HG03521 (cell line): ENCODE results near the gene POP5.

Experiments used
- ATAC-seq: cut with Tn5 transposase; IDR thresholded peaks from one replicate; pipeline ENCODE4 v1.9.1; 2021; ENCODE audit warnings: mild to moderate bottlenecking, moderate library complexity; ENCODE audit not compliant: unreplicated experiment

POP5 gene

GRCh38 chr12:120590741-120591407, 9.7 kb upstream of the POP5 start:
- no peak for ATAC-seq

DNA sequence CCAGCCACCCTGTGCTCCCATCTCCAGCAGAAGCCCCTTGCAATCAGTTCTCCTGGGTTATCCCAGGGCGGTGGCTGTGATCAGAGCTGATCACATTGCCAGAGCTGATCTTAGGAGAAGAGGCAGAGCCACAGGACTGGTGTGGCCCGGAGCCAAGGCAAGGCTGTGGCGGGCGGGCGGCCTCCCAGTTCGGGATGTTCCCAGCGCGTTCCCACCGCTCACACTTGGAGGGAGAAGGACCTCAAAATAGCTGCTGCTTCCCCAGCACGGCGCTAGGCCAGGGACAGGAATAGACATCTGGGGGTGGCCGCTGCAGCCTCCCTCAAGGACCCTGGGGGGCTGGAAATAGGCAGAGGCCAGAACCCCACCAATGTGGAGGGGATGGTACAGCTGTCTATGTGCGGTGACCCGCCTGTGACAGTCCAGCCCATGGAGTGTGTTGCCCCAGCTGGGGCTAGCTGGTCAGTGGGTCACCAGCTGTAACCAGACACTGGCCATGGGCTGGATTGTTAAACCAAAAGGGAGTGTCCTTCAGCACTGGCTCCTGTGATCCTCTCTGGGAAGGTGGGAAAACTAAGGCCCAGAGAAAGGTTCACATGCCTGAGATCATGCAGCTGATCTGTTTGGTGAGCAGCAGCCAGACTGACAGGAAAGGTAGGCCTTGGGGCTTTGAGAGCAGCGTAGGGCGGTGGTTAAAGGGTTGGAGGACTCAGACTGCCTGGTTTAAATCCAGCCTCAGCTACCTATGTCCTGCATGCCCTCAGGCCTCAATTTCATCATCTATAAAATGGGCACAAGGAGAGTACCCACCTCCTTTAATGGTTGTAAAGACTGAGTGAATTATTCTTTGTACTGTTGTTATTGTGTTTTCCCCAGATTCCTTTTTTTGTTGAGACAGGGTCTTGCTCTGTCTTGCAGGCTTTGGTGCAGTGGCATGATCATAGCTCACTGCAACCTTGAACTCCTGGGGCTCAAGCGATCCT, 8.0 kb upstream of the POP5 start:
- no peak for ATAC-seq

DNA sequence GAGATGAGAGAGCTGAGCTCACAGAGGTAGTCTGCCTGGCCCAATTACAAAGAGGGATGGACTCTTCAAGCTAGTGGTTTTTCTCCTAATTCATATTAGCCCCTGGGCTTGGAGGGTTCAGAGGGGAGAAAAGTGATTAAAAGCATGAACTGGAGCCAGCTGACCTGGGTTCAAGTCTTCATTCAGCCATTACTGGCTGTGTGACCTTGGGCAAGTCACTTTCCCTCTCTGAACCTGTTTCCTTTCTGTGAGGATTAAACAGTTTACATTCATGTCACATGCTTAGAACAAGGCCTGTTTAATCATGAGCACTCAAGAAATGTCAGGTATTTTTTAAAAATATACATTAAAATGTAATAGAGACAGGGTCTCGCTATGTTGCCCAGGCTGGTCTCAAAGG, 7.2 kb upstream of the POP5 start:
- no peak for ATAC-seq

GRCh38 chr12:120586860-120587259, 5.7 kb upstream of the POP5 start:
- no peak for ATAC-seq

DNA sequence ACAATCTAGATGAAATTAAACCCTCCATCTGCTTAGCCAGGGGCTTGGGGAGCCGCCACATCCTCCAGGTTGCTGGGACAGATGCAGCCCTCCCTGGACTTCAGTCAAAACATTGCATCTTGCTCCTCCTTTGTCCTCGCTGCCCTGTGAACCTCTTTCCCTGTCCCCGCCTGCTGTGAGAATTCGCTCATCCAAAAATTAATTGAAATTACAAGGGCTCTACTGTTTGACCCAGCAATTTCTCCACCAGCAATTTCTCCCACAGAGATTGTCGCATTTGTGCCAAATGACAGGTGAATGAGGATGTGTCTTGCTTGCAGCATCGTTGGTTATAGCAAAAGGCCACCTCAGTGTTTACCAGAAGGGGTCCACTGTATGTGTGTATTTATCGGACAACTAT, 5.0 kb upstream of the POP5 start:
- ATAC-seq, result no peak

- no peak for ATAC-seq
These were observed 3.3 kb upstream of the POP5 start for GRCh38 chr12:120584343-120585149.

DNA sequence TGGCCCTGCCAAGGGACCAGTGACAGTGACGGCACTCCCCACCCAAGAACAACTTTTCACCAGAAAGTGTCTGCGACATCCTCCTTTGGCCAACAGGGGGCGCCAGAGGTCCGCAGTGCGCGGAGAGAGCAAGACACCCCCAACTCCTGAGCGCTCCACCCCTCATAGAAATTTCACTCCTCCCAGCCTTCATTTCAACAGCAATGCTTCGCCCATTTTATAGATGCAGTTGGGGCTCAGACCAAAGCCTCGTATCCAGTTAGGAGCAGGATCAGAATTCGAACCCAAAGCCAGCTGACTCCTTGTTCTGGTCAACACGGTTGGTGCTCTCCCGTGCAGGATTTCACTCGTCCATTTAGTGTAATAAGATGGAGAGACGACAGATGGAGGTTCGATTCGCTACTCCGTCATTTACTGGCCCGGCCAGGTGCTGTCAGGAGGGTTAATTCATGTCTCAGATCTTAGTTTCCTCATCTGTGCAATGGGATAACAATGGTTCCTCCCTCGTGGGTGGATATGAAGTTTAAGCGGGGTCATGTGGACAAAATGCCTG, 2.4 kb upstream of the POP5 start:
- ATAC-seq, result no peak

DNA sequence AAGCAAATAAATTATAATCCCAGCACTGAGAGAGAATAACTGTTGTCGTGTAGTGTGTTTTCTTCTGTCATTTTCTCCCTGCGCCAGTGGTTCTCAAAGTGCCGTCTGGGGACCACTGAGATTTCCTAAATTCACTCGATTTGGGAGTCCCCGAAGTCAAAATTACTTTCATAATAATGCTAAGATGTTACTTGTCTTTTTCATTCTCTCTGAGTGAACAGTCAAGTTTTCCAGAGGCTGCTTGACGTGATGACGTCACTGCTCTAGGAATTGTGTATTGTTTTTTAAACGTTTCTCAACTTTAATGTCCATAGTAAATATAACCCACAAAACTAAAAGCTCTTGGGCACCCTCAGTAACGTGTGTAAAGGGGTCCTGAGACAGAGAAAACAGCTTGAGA, 796 bp upstream of the POP5 start:
- ATAC-seq, result no peak

- ATAC-seq, result no peak
These were observed 2.0 kb downstream of the POP5 start for GRCh38 chr12:120579179-120579578.

- ATAC-seq, result no peak
These were observed 7.1 kb downstream of the POP5 start for GRCh38 chr12:120574106-120574505.

DNA sequence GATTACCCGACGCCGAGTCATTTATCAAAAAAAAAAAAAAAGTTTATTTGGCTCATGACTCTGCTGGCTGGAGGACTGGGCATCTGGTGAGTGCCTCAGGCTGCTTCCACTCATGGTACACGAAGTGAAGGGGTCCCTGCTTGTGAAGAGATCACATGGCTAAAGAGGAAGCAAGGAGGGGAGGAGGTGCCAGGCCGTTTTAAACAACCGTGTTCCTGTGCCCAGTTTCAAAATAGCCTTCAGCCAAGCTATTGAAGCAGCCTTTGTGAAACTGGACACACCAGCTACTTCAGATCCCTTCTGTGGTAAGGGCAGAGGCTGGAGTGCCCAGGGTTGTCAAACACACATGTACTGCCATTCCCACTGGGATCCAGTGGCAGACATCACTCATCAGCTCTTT, 7.6 kb downstream of the POP5 start:
- no peak for ATAC-seq

DNA sequence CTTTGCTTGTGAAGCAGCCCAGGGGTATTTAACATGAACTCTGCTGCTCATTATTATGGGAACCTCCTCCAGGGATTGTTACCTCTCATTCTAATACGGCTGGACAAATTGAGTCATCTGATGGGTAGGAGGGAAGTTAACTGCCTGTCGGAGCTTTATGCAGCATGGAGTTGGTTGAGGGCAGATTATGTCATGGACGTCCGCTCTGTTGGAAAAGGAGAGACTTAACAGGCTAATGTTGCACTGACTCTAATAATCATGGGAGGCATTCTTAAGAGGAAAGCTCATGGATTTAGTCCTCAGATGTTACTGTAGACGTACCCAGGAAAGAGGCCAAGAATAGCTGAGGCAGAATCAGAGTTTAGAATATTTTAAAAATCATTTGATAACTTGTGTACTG, 9.9 kb downstream of the POP5 start:
- no peak for ATAC-seq

DNA sequence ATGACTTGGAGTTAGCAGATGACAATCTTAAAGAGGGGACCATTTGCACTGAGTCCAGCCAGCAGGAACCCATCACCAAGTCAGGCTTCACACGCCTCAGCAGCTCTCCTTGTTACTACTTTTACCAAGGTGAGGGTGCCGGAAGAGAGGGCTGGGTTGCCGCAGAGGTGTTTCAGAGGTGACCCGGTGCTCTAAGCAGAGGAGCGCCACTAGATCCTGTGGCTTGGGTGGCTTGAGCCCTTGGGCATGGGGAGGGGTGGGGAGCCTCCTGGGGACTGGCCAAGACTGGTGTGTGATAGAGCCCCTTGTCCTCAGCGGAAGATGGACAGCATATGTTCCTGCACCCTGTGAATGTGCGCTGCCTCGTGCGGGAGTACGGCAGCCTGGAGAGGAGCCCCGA, 17.7 kb downstream of the POP5 start:
- ATAC-seq, result no peak

GRCh38 chr12:120562906-120563305, 18.3 kb downstream of the POP5 start:
- no peak for ATAC-seq

GRCh38 chr12:120557589-120557988, 23.6 kb downstream of the POP5 start:
- no peak for ATAC-seq

GRCh38 chr12:120554678-120555077, 26.5 kb downstream of the POP5 start:
- no peak for ATAC-seq

DNA sequence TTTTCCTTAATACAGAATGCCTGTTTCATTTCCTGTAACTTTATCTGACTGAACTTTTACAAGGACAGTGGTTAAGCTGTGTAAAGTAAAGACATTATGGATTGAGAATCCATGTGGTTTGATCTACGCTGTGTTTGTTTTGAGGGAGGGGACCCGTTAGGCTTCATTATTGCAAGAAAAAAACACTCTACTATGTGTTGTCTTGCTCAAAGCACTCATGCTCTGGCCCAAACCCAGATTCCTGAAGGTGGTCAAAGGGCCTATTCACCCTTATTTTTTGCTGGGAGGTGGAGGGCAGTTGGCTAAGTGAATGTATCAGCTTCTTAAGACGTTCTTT, 35.2 kb downstream of the POP5 start:
- no peak for ATAC-seq

- no peak for ATAC-seq
These were observed 36.5 kb downstream of the POP5 start for GRCh38 chr12:120544691-120545090.

GRCh38 chr12:120542166-120542565, 39.0 kb downstream of the POP5 start:
- no peak for ATAC-seq

- ATAC-seq, result no peak
These were observed 40.8 kb downstream of the POP5 start for GRCh38 chr12:120540445-120540844.

- no peak for ATAC-seq
These were observed 41.9 kb downstream of the POP5 start for GRCh38 chr12:120539303-120539702.
